SK-N-SH treated with all-trans-retinoic acid at 6 μM for 48 hours (cell line): Measurements from ENCODE around the gene SLC22A23.

ENCODE experiments used
- ATAC-seq: fragments of 200-7000 bp; cut with Tn5 transposase; 3 replicates; pipeline ENCODE4 v1.9.1; 2020; ENCODE audit warnings: mild to moderate bottlenecking, moderate library complexity
- ARNTL ChIP-seq: fragments of 450-650 bp; formaldehyde crosslinking; IDR thresholded peaks from 2 replicates; pipeline ENCODE4 v1.5.0; 2020; ENCODE audit warnings: low read depth, mild to moderate bottlenecking, moderate library complexity, borderline replicate concordance
- CSRNP3 ChIP-seq: fragments of 250-450 bp; sonication (Bioruptor Pico); IDR thresholded peaks from 2 replicates; pipeline ENCODE4 v1.5.1; 2021; ENCODE audit warnings: mild to moderate bottlenecking, moderate library complexity
- ESRRG ChIP-seq: fragments of 250-450 bp; sonication (Bioruptor Pico); IDR thresholded peaks from 2 replicates; pipeline ENCODE4 v1.6.1; 2021; ENCODE audit warnings: mild to moderate bottlenecking
- GLIS3 ChIP-seq: fragments of 250-450 bp; sonication (Bioruptor Pico); IDR thresholded peaks from 2 replicates; pipeline ENCODE4 v1.5.0; 2020; ENCODE audit warnings: mild to moderate bottlenecking, moderate library complexity
- ISL1 ChIP-seq: fragments of 250-450 bp; sonication (Bioruptor Pico); IDR thresholded peaks from 2 replicates; pipeline ENCODE4 v2.1.2; 2022; ENCODE audit warnings: mild to moderate bottlenecking, moderate library complexity
- OSR1 ChIP-seq: fragments of 250-450 bp; sonication (Bioruptor Pico); IDR thresholded peaks from 2 replicates; pipeline ENCODE4 v1.8.0; 2022; ENCODE audit warnings: moderate library complexity, mild to moderate bottlenecking, inconsistent platforms
- PATZ1 ChIP-seq: fragments of 250-450 bp; sonication (Bioruptor Pico); IDR thresholded peaks from 2 replicates; pipeline ENCODE4 v1.8.0; 2020; ENCODE audit warnings: mild to moderate bottlenecking, moderate library complexity, borderline replicate concordance
- POU6F1 ChIP-seq: fragments of 250-450 bp; sonication (Bioruptor Pico); IDR thresholded peaks from 2 replicates; pipeline ENCODE4 v1.8.0; 2021; ENCODE audit warnings: low read depth, mild to moderate bottlenecking, moderate library complexity, borderline replicate concordance
- RARB ChIP-seq: fragments of 250-450 bp; sonication (Bioruptor Pico); IDR thresholded peaks from 2 replicates; pipeline ENCODE4 v1.8.0; 2021; ENCODE audit warnings: mild to moderate bottlenecking, moderate library complexity
- SNAI2 ChIP-seq: fragments of 250-450 bp; sonication (Bioruptor Pico); IDR thresholded peaks from 2 replicates; pipeline ENCODE4 v1.5.0; 2020; ENCODE audit warnings: mild to moderate bottlenecking, moderate library complexity
- TCF4 ChIP-seq: fragments of 250-450 bp; sonication (Bioruptor Pico); IDR thresholded peaks from 2 replicates; pipeline ENCODE4 v1.8.0; 2021; ENCODE audit warnings: mild to moderate bottlenecking, moderate library complexity, borderline replicate concordance
- TOX ChIP-seq: fragments of 250-450 bp; sonication (Bioruptor Pico); IDR thresholded peaks from 2 replicates; pipeline ENCODE4 v1.8.0; 2021; ENCODE audit warnings: mild to moderate bottlenecking, moderate library complexity, borderline replicate concordance
- TSHZ2 ChIP-seq: fragments of 250-450 bp; sonication (Bioruptor Pico); IDR thresholded peaks from 2 replicates; pipeline ENCODE4 v1.5.0; 2020; ENCODE audit warnings: mild to moderate bottlenecking, moderate library complexity
- ZC3H10 ChIP-seq: fragments of 250-450 bp; sonication (Bioruptor Pico); IDR thresholded peaks from 2 replicates; pipeline ENCODE4 v1.5.1; 2021; ENCODE audit warnings: mild to moderate bottlenecking, moderate library complexity
- ZFP30 ChIP-seq: fragments of 450-650 bp; formaldehyde crosslinking; IDR thresholded peaks from 2 replicates; pipeline ENCODE4 v1.5.0; 2022; ENCODE audit warnings: mild to moderate bottlenecking, moderate library complexity
- ZNF565 ChIP-seq: fragments of 450-650 bp; formaldehyde crosslinking; conservative IDR thresholded peaks from 2 replicates; pipeline ENCODE4 v1.5.0; 2020; ENCODE audit warnings: low read depth, mild to moderate bottlenecking, moderate library complexity
- ZNF70 ChIP-seq: fragments of 450-650 bp; formaldehyde crosslinking; IDR thresholded peaks from 2 replicates; pipeline ENCODE4 v1.5.0; 2020; ENCODE audit warnings: mild to moderate bottlenecking, moderate library complexity
- ZNF8 ChIP-seq: fragments of 450-650 bp; formaldehyde crosslinking; IDR thresholded peaks from 2 replicates; pipeline ENCODE4 v1.5.0; 2020; ENCODE audit warnings: mild to moderate bottlenecking, moderate library complexity

Gene SLC22A23

GRCh38 chr6:3473773-3474172 lies 16.9 kb upstream of the SLC22A23 start:
- ATAC-seq: no peak
- no peak for TF ChIP-seq ZC3H10 (CRISPR knock-in tag)
- TF ChIP-seq ISL1 (CRISPR knock-in tag): no peak

- no peak for ATAC-seq
- no peak for TF ChIP-seq ARNTL
- TF ChIP-seq PATZ1: no peak
- no peak for TF ChIP-seq TOX
- no peak for TF ChIP-seq ZFP30 (CRISPR knock-in tag)
- no peak for TF ChIP-seq POU6F1 (CRISPR knock-in tag)
Measured at GRCh38 chr6:3471711-3472110, 14.9 kb upstream of the SLC22A23 start.

- ATAC-seq: no peak
Measured at GRCh38 chr6:3471286-3471685, 14.4 kb upstream of the SLC22A23 start.

GRCh38 chr6:3468585-3468984 lies 11.7 kb upstream of the SLC22A23 start:
- TF ChIP-seq RARB (CRISPR knock-in tag): no peak
- ATAC-seq: no peak

More at GRCh38 chr6:3471286-3471685, 14.4 kb upstream of the SLC22A23 start:
- TF ChIP-seq ZC3H10 (CRISPR knock-in tag): no peak
- no peak for TF ChIP-seq GLIS3 (CRISPR knock-in tag)
- TF ChIP-seq SNAI2 (CRISPR knock-in tag): no peak
- no peak for TF ChIP-seq ESRRG (CRISPR knock-in tag)
- no peak for TF ChIP-seq ZNF8
- TF ChIP-seq TCF4 (CRISPR knock-in tag): no peak
- TF ChIP-seq ARNTL: no peak

GRCh38 chr6:3467996-3468395 lies 11.1 kb upstream of the SLC22A23 start:
- no peak for ATAC-seq
- TF ChIP-seq ARNTL (no peak), ISL1 (CRISPR knock-in tag) (no peak), TSHZ2 (no peak), TCF4 (CRISPR knock-in tag) (no peak), OSR1 (CRISPR knock-in tag) (no peak), ZC3H10 (CRISPR knock-in tag) (no peak), ZNF70 (no peak), ZNF565 (no peak), PATZ1 (no peak)
- TF ChIP-seq, all 23 proteins: peak for 0

- no peak for ATAC-seq
- no peak for TF ChIP-seq TSHZ2
- no peak for TF ChIP-seq ESRRG (CRISPR knock-in tag)
- no peak for TF ChIP-seq ZC3H10 (CRISPR knock-in tag)
- no peak for TF ChIP-seq TCF4 (CRISPR knock-in tag)
- no peak for TF ChIP-seq CSRNP3
Measured at GRCh38 chr6:3466488-3467219, 9.8 kb upstream of the SLC22A23 start.
